ENCODE measurements around the gene CCNO.

CCNO gene

GRCh38 chr5:55254802-55255201, 21.4 kb upstream of the CCNO start:
- no peak for ATAC-seq
- no peak for TF ChIP-seq PPARA (CRISPR knock-in tag; IDR thresholded peaks at IDR 0.05; ENCODE audit: borderline replicate concordance)

- no peak for ATAC-seq
- TF ChIP-seq ESRRG (CRISPR knock-in tag; IDR thresholded peaks at IDR 0.05) (no peak), ZNF565 (CRISPR knock-in tag; conservative IDR thresholded peaks at IDR 0.05; ENCODE audit: low read depth) (no peak), BACH2 (CRISPR knock-in tag; IDR thresholded peaks at IDR 0.05; ENCODE audit: borderline replicate concordance) (no peak), CREB5 (CRISPR knock-in tag; IDR thresholded peaks at IDR 0.05; ENCODE audit: low read depth) (no peak), ARNTL (CRISPR knock-in tag; IDR thresholded peaks at IDR 0.05; ENCODE audit: borderline replicate concordance, low read depth) (no peak), ZNF8 (CRISPR knock-in tag; IDR thresholded peaks at IDR 0.05) (no peak), ISL1 (CRISPR knock-in tag; IDR thresholded peaks at IDR 0.05) (no peak), OSR1 (CRISPR knock-in tag; IDR thresholded peaks at IDR 0.05) (no peak), ZFP30 (CRISPR knock-in tag; IDR thresholded peaks at IDR 0.05) (no peak), TOX (CRISPR knock-in tag; IDR thresholded peaks at IDR 0.05; ENCODE audit: borderline replicate concordance) (no peak), GLIS3 (CRISPR knock-in tag; IDR thresholded peaks at IDR 0.05) (no peak), TSHZ2 (CRISPR knock-in tag; IDR thresholded peaks at IDR 0.05) (no peak), PPARA (CRISPR knock-in tag; IDR thresholded peaks at IDR 0.05; ENCODE audit: borderline replicate concordance) (no peak), ZFP3 (CRISPR knock-in tag; IDR thresholded peaks at IDR 0.05) (no peak), SNAI2 (CRISPR knock-in tag; IDR thresholded peaks at IDR 0.05) (no peak), CSDC2 (CRISPR knock-in tag; IDR thresholded peaks at IDR 0.05) (no peak), PATZ1 (CRISPR knock-in tag; IDR thresholded peaks at IDR 0.05; ENCODE audit: borderline replicate concordance) (no peak), CSRNP3 (CRISPR knock-in tag; IDR thresholded peaks at IDR 0.05) (no peak), POU6F1 (CRISPR knock-in tag; IDR thresholded peaks at IDR 0.05; ENCODE audit: borderline replicate concordance, low read depth) (no peak)
Observed at GRCh38 chr5:55250064-55250463, 16.7 kb upstream of the CCNO start.

- TF ChIP-seq GLIS3 (CRISPR knock-in tag; IDR thresholded peaks at IDR 0.05) (no peak), CSRNP3 (CRISPR knock-in tag; IDR thresholded peaks at IDR 0.05) (no peak), ZNF8 (CRISPR knock-in tag; IDR thresholded peaks at IDR 0.05) (no peak), CREB5 (CRISPR knock-in tag; IDR thresholded peaks at IDR 0.05; ENCODE audit: low read depth) (no peak), ZFP3 (CRISPR knock-in tag; IDR thresholded peaks at IDR 0.05) (no peak), ZFP30 (CRISPR knock-in tag; IDR thresholded peaks at IDR 0.05) (no peak), TSHZ2 (CRISPR knock-in tag; IDR thresholded peaks at IDR 0.05) (no peak), ZNF565 (CRISPR knock-in tag; conservative IDR thresholded peaks at IDR 0.05; ENCODE audit: low read depth) (no peak), ISL1 (CRISPR knock-in tag; IDR thresholded peaks at IDR 0.05) (no peak), CSDC2 (CRISPR knock-in tag; IDR thresholded peaks at IDR 0.05) (no peak), OSR1 (CRISPR knock-in tag; IDR thresholded peaks at IDR 0.05) (no peak), BACH2 (CRISPR knock-in tag; IDR thresholded peaks at IDR 0.05; ENCODE audit: borderline replicate concordance) (no peak), TOX (CRISPR knock-in tag; IDR thresholded peaks at IDR 0.05; ENCODE audit: borderline replicate concordance) (no peak), ESRRG (CRISPR knock-in tag; IDR thresholded peaks at IDR 0.05) (no peak)
- no peak for ATAC-seq
Observed at GRCh38 chr5:55241746-55242145, 8.3 kb upstream of the CCNO start.
